DMS 273 (cell line): ENCODE data around the gene BACE2.

ENCODE experiments used
- DNase-seq: peaks from one replicate; lab custom pipeline; 2025; ENCODE audit not compliant: unreplicated experiment; lab: John Stamatoyannopoulos, UW

The BACE2 gene

DNA sequence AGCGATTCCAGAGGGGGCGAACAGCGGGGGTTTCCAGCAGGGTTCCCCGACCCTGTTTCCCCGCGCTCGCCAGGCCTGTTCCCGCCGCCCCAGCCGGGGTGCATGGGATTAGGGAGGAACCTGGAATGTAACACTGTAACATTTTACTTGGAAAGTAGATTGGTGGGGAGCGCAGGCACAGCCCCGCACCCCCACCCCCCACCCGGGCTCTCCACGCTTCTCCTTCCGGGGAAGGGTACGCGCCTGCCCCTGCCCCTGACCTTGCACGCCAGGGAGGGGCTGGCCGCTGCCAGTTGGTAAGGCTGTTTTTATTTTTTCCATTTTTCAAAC, 149.1 kb downstream of the BACE2 start:
- DNase-seq, result no peak

DNA sequence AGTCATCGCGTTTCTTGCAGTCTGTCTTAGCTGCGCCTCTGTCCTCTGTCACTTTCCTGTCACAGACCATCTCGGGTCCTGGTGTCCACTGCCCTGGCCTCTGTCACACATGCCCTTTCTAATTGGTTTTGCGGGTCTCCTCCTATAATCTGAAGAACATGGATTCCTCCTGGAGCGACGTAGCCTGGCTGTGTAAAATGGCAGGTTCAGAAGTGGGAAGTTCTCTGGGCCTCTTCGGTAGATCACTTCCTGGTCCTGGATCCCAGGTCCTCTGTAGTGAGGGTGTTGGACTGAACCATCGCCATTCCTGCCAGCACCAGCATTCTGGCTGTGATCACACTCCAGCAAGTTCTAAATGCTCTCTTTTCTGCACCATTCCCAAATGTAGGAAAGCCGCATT, 149.5 kb downstream of the BACE2 start:
- no peak for DNase-seq

GRCh38 chr21:41318218-41318617, 150.3 kb downstream of the BACE2 start:
- DNase-seq, result no peak

DNA sequence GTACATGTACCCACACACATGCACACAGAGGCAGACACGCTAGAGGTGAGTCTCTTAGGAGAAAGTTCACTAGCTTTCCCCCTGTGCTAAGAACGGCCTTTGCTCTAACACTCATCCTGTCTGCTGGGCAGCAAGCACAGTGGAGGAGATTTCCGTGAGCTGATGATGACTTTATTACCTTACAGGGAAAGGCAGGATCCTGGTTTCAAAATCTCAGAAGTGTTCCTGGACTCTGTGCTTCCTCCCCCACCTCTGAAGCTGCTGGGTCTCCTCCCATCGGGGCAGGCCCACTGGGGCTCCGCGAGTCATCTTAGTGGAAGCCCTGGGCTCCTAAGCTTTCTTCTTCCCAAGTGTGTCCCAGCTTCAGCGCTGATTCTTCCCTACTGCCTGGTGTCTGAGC, 151.3 kb downstream of the BACE2 start:
- DNase-seq, result no peak

DNA sequence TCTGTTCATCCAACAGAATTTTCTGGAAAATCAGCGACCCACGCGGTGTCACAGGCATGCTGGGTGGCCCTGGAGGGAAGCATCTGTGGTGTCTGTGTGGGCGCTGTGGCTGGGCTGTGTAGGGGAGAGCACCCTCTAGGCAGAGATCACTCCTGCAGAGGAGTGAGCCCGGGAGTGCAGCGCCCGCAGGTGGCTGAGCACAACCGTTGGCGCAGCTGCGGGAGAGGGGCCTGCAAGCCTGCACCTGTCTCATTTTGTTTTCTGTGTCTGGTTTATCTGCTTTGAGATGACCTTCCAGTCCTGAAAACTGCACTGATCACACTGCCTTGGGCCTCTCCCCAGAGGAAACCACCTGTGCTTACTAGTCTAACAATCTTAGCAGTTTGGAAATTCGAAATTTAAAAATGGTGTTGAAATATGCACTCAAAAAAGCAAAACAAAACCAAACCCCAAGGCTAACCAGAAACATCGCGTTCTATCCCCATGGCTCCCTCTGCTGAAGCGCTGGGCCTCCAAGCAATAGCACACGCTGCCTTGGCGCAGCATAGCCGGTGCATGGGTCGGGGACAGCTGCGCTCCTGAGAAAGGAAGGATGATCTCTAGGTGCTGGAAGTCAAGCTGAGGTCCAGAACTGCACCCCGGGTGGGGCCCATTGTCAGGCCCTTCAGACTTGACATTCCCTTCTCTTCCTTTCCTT, 153.4 kb downstream of the BACE2 start:
- DNase-seq, result no peak

DNA sequence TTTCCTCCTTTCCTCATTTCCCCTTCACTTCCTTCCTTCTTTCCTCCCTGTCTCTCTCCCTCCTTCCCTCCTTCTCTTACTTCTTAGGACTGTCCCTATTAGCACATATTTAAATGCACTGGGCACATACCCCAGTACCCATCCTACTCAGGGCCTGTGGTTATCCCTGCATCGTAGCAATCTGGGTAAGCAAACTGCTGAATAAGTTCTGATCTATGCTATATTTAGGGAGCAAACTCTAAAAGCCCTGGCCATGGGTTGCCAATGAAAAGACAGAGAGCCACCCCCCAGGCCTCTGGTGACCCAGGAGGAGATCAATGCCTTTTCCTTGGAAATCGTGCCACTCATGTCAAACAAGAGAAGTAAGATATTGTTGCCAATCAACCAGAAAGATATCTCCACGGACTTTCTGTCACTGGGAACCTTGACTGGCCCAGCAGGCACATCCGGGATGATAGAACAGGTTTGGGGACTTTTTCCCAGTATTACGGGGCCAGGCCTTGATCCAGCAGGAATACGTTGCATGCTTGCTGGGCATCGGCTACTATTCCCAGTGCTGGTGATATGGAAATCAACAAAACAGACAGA, 154.0 kb downstream of the BACE2 start:
- no peak for DNase-seq

DNA sequence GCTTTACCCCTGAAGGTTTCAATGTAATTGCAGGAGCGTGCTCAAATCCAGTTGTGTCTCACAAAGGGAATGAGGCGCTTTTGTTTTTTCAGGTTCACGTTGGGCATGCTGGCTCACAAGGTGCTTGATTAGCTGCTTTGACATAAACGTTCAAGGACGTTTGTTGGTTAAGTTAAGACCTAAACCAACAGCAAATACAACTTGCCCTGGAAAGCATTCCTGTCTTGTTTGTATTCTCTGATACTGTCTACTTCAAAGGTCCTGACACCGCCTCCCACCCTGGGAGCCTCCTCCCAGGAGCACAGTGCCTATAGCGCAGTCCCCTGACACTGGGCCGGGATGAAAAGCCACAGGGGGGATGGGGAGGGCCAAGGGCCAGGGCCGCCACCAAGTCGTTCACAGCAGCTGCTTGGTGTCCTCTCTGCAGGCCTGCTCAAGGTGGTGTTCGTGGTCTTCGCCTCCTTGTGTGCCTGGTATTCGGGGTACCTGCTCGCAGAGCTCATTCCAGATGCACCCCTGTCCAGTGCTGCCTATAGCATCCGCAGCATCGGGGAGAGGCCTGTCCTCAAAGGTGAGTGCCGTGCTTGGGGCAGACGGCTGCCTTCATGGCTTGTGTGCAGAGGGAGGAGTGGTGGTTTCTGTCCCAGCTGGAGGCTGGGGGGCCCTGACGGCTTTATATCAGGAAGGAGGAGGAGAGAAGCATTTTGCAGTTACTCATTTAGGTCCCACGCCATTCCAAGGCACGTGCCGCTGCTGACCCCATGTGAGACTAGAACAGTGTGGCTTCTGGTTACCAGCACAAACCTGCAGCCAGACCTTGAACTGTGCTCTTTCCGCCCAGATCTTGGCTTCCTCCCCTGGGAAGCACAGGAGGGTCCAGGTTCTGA, 154.8 kb downstream of the BACE2 start:
- no peak for DNase-seq

GRCh38 chr21:41325138-41325912, 157.4 kb downstream of the BACE2 start:
- no peak for DNase-seq

DNA sequence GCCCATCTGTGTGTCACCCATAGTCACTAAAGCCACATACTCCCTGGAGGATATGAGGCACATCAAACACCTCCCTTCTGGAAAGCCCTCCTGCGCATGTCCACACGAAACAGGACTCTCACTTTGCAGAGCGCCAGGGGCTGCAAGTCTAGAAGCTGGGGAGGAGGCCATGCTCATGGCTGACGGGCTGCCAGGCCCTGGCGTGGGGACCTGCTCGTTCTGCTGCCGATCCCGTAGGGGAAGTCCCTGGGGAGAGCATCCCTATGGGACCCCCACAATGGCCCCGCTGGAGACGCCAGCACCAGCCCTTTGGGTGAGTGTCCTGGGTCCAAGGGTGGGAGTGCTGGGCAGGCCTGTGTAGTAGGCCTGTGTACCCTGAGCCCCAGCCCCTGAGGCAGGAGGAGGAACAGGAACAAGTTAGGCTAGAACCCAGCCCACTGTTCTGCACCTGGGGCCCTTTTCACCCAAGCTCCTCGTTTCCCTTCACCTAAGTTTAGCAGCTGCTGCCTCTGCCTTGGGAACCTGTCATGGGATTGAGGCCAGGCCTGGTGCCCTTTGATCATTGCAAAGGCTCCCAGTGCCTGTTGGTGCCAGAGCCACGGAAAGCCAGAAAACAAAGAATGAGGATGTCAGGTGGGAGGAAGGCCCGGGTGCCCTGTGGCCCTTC, 158.6 kb downstream of the BACE2 start:
- DNase-seq, result no peak

- no peak for DNase-seq
Measured at GRCh38 chr21:41327753-41328152, 159.8 kb downstream of the BACE2 start.

DNA sequence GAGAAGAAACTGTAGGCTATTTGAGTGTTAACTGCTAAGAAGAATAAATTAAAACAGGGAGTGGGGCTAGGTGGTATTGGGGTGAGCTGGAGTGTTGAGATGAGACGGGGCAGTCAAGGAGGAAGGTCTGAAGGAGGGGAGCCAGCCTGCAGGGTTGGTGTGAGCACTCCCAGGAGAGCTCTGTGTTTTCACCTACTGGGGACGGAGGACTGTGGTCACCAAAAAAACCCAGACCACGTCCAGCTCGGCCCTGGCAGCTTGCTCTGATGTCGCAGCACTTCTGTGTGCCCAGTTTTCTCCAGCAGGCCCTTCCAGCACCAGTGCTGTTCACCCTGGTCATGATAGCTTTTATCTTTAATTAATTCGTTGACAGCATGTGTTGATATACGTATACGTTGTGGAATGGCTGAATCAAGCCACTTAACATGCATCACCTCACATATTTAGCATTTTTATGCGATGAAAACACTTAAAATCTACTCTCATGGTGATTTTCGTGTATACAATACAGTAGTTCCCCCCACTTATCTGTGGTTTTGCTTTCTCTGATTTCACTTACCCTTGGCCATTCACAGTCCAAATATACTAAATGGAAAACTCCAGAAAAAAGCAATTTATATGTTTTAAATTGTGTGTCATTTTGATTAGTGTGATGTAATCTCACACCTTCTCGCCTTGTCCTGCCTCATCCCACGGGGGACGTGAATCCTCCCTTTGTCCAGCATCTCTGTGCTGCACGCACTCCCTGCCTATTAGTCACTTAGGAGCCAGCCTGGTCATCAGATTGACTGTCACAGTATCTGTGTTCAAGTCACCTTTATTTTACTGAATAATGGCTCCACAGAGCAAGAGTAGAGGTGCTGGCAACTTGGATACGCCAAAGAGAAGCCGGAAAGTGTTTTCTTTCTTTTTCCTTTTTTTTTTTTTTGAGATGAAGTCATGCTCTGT, 161.0 kb downstream of the BACE2 start:
- DNase-seq, result no peak
